IMR-90 (cell line): ENCODE results near the gene SPAM1. TPM values are rescaled to one million over a fixed set of nuclear protein-coding genes. Genes with fewer than 3 reads are reported as not detected.

ENCODE experiments used
- ATAC-seq: fragments of 200-7000 bp; cut with Tn5 transposase; 2 replicates; pipeline ENCODE4 v1.9.1; 2020; ENCODE audit warnings: low read depth, mild to moderate bottlenecking, moderate library complexity
- BruUV-seq: library from RNA; stranded (reverse); fragments of 400-500 nt; replicated peaks from 2 replicates; lab custom pipeline; 2021; lab: Mats Ljungman, UMichigan
- CTCF ChIA-PET: fragments of 300-600 bp; formaldehyde crosslinking; extraction: SDS; loops from one replicate; lab custom pipeline; 2021; ENCODE audit warnings: antibody characterized with exemption; lab: Yijun Ruan, JAX
- POLR2A ChIA-PET: fragments of 300-600 bp; sonication (Branson Sonifier 250); formaldehyde crosslinking; loops from one replicate; lab custom pipeline; 2022; ENCODE audit warnings: antibody characterized with exemption; ENCODE audit not compliant: unreplicated experiment; lab: Charles Lee
- DNase-seq: peaks from one replicate; pipeline ENCODE4 v3.0.0; 2013
- H2AFZ ChIP-seq: replicated peaks from 2 replicates; pipeline ENCODE3; 2013; ENCODE audit warnings: low read length, mild to moderate bottlenecking; ENCODE audit not compliant: poor library complexity
- H2AK5ac ChIP-seq: 2 replicates; pipeline ENCODE4 v1.6.1; 2013; ENCODE audit warnings: low read depth, low read length, inconsistent platforms
- H2AK9ac ChIP-seq: replicated peaks from 2 replicates; pipeline ENCODE3; 2013; ENCODE audit warnings: mild to moderate bottlenecking, low read depth, low read length, moderate library complexity; ENCODE audit not compliant: poor library complexity
- H2BK120ac ChIP-seq: 2 replicates; pipeline ENCODE4 v1.6.1; 2013; ENCODE audit warnings: low read depth, low read length, inconsistent platforms
- H2BK15ac ChIP-seq: 3 replicates; pipeline ENCODE4 v1.6.1; 2013; ENCODE audit warnings: low read depth, low read length, inconsistent platforms
- H2BK20ac ChIP-seq: 2 replicates; pipeline ENCODE4 v1.6.1; 2013; ENCODE audit warnings: low read depth, mild to moderate bottlenecking, inconsistent platforms, low read length, moderate library complexity
- H2BK5ac ChIP-seq: 2 replicates; pipeline ENCODE4 v1.6.1; 2013; ENCODE audit warnings: mild to moderate bottlenecking, low read depth, low read length, inconsistent platforms; ENCODE audit not compliant: poor library complexity, severe bottlenecking
- H3K14ac ChIP-seq: replicated peaks from 2 replicates; pipeline ENCODE4 v1.6.1; 2013; ENCODE audit warnings: low read depth, low read length, inconsistent platforms
- H3K18ac ChIP-seq: 2 replicates; pipeline ENCODE4 v1.6.1; 2013; ENCODE audit warnings: low read depth, low read length, control low read depth
- H3K23ac ChIP-seq: 2 replicates; pipeline ENCODE4 v1.6.1; 2013; ENCODE audit warnings: low read depth, low read length, inconsistent platforms
- H3K27ac ChIP-seq: 2 replicates; pipeline ENCODE4 v1.5.1; 2013; ENCODE audit warnings: mild to moderate bottlenecking, control low read depth, low read length; ENCODE audit not compliant: insufficient read depth
- H3K27me3 ChIP-seq: 2 replicates; pipeline ENCODE4 v1.6.1; 2013; ENCODE audit warnings: low read length; ENCODE audit not compliant: control insufficient read depth, insufficient read depth
- H3K36me3 ChIP-seq: 2 replicates; pipeline ENCODE4 v1.6.1; 2013; ENCODE audit warnings: low read length, mixed read lengths; ENCODE audit not compliant: control insufficient read depth, insufficient read depth
- H3K4ac ChIP-seq: 2 replicates; pipeline ENCODE4 v1.6.1; 2013; ENCODE audit warnings: low read depth, low read length, inconsistent platforms
- H3K4me1 ChIP-seq: 2 replicates; pipeline ENCODE4 v1.6.1; 2013; ENCODE audit warnings: low read length, mixed read lengths; ENCODE audit not compliant: control insufficient read depth, insufficient read depth
- H3K4me2 ChIP-seq: 2 replicates; pipeline ENCODE4 v1.6.1; 2013; ENCODE audit warnings: low read depth, mild to moderate bottlenecking, control low read depth, low read length, moderate library complexity
- H3K4me3 ChIP-seq: 2 replicates; pipeline ENCODE4 v1.5.1; 2013; ENCODE audit warnings: low read depth, mild to moderate bottlenecking, control low read depth, low read length, moderate library complexity; ENCODE audit not compliant: insufficient read depth
- H3K56ac ChIP-seq: 2 replicates; pipeline ENCODE4 v1.6.1; 2013; ENCODE audit warnings: low read length, inconsistent platforms; ENCODE audit not compliant: insufficient read depth; ENCODE audit errors: extremely low read depth
- H3K79me1 ChIP-seq, 2 experiments: 2 replicates each; pipeline ENCODE4 v1.6.1; 2013; ENCODE audit warnings: low read length in 2 of 2, inconsistent platforms in 1 of 2, low read depth in 1 of 2
- H3K9ac ChIP-seq: 2 replicates; pipeline ENCODE4 v1.6.1; 2013; ENCODE audit warnings: low read depth, low read length, control low read depth
- H3K9me1 ChIP-seq: 2 replicates; pipeline ENCODE4 v1.6.1; 2013; ENCODE audit warnings: low read length, inconsistent platforms; ENCODE audit not compliant: insufficient read depth
- H3K9me3 ChIP-seq: 2 replicates; pipeline ENCODE4 v1.6.1; 2013; ENCODE audit warnings: low read length; ENCODE audit not compliant: control insufficient read depth, insufficient read depth
- H4K20me1 ChIP-seq: 2 replicates; pipeline ENCODE4 v1.6.1; 2013; ENCODE audit warnings: low read length, inconsistent platforms; ENCODE audit not compliant: insufficient read depth
- H4K5ac ChIP-seq: 2 replicates; pipeline ENCODE4 v1.6.1; 2013; ENCODE audit warnings: mild to moderate bottlenecking, low read depth, low read length, control low read depth
- H4K8ac ChIP-seq, 2 experiments: 2 replicates each; pipeline ENCODE4 v1.6.1; 2013; ENCODE audit warnings: low read depth in 2 of 2, low read length in 2 of 2, control low read depth in 1 of 2, inconsistent platforms in 1 of 2
- H4K91ac ChIP-seq: 2 replicates; pipeline ENCODE4 v1.6.1; 2013; ENCODE audit warnings: low read depth, low read length, inconsistent platforms; ENCODE audit not compliant: insufficient read depth
- BHLHE40 ChIP-seq: fragments of 150-350 bp; IDR thresholded peaks from 2 replicates; pipeline ENCODE4 v1.6.1; 2016; ENCODE audit warnings: mild to moderate bottlenecking, low read depth, low read length
- CEBPB ChIP-seq: IDR thresholded peaks from 2 replicates; pipeline ENCODE4 v1.6.1; 2012; ENCODE audit warnings: low read depth, low read length, improper control_type of control experiment
- CHD1 ChIP-seq: IDR thresholded peaks from 2 replicates; pipeline ENCODE4 v1.6.1; 2012; ENCODE audit warnings: low read depth, low read length, improper control_type of control experiment
- CTCF ChIP-seq: conservative IDR thresholded peaks from 2 replicates; pipeline ENCODE4 v1.5.1; 2012; ENCODE audit warnings: mild to moderate bottlenecking, low read depth, low read length, improper control_type of control experiment
- FOS ChIP-seq: fragments of 150-350 bp; IDR thresholded peaks from 2 replicates; pipeline ENCODE4 v1.6.1; 2016; ENCODE audit warnings: low read depth, low read length
- MAFK ChIP-seq: IDR thresholded peaks from 2 replicates; pipeline ENCODE4 v1.6.1; 2012; ENCODE audit warnings: low read depth, low read length, improper control_type of control experiment
- MAZ ChIP-seq: IDR thresholded peaks from 2 replicates; pipeline ENCODE4 v1.6.1; 2012; ENCODE audit warnings: low read depth, mild to moderate bottlenecking, low read length, improper control_type of control experiment, moderate library complexity, borderline replicate concordance
- MXI1 ChIP-seq: IDR thresholded peaks from 2 replicates; pipeline ENCODE4 v1.6.1; 2012; ENCODE audit warnings: low read depth, mild to moderate bottlenecking, low read length, moderate library complexity, borderline replicate concordance
- POLR2A ChIP-seq: IDR thresholded peaks from 2 replicates; pipeline ENCODE4 v1.6.1; 2012; ENCODE audit warnings: mild to moderate bottlenecking, low read depth, low read length
- RAD21 ChIP-seq: IDR thresholded peaks from 2 replicates; pipeline ENCODE4 v1.6.1; 2012; ENCODE audit warnings: low read length, improper control_type of control experiment
- RCOR1 ChIP-seq: IDR thresholded peaks from 2 replicates; pipeline ENCODE4 v1.6.1; 2012; ENCODE audit warnings: mild to moderate bottlenecking, low read length, improper control_type of control experiment; ENCODE audit not compliant: insufficient replicate concordance
- RFX5 ChIP-seq: IDR thresholded peaks from 2 replicates; pipeline ENCODE4 v1.8.0; 2012; ENCODE audit warnings: low read depth, mild to moderate bottlenecking, low read length, moderate library complexity
- SMC3 ChIP-seq: fragments of 150-350 bp; IDR thresholded peaks from 2 replicates; pipeline ENCODE4 v1.6.1; 2016; ENCODE audit warnings: low read depth, mild to moderate bottlenecking, antibody characterized with exemption, low read length, moderate library complexity
- WGBS, 2 experiments: methylation state at CpG; one replicate each; pipeline versions ENCODE4 v1.1.5 to v1.1.7; 2013; ENCODE audit warnings: missing lambda C conversion rate in 2 of 2; ENCODE audit not compliant: insufficient read length in 1 of 2; ENCODE audit errors: extremely low coverage in 2 of 2; 5-methylcytosine and 5-hydroxymethylcytosine counted together
- dilution Hi-C: fragments of 300-500 bp; cut with HindIII; formaldehyde crosslinking; loops from one replicate; pipeline ENCODE4 v1.14.3; 2018; ENCODE audit warnings: low sequenced_read_pairs; ENCODE audit not compliant: unreplicated experiment
- in situ Hi-C: fragments of 300-500 bp; cut with MboI; formaldehyde crosslinking; loops from 3 replicates; pipeline ENCODE4 v1.14.3; 2019; ENCODE audit warnings: low sequenced_read_pairs, inconsistent platforms, mixed read lengths
- intact Hi-C: fragments of 100-400 bp; cut with micrococcal nuclease; formaldehyde crosslinking; loops from 2 replicates; pipeline ENCODE4 v1.10.0; 2022
- polyA plus RNA-seq, 3 experiments: library from polyadenylated mRNA; depleted of rRNA; stranded (reverse); fragments of >200 nt; gene quantifications; 2 replicates each; pipeline ENCODE4 v1.2.3, GENCODE V29; 2012; ENCODE audit warnings: low replicate concordance in 1 of 3
- total RNA-seq: library from RNA; depleted of rRNA; stranded (reverse); fragments of >200 nt; gene quantifications from 2 replicates; pipeline ENCODE4 v1.2.3, GENCODE V29; 2012
- TF ChIP-seq, protein P1 (sequence below): fragments of 150-350 bp; IDR thresholded peaks from 2 replicates; pipeline ENCODE4 v1.6.1; 2016; ENCODE audit warnings: low read depth, mild to moderate bottlenecking, low read length, moderate library complexity, borderline replicate concordance
- TF ChIP-seq, protein P2 (sequence below): fragments of 150-350 bp; IDR thresholded peaks from 2 replicates; pipeline ENCODE4 v1.6.1; 2017; ENCODE audit warnings: mild to moderate bottlenecking, antibody characterized with exemption, low read length, low read depth

SPAM1 gene
- total and polyA plus RNA-seq, 2 of the 4 experiments (the other 2 are of a cell fraction), result not detected

DNA sequence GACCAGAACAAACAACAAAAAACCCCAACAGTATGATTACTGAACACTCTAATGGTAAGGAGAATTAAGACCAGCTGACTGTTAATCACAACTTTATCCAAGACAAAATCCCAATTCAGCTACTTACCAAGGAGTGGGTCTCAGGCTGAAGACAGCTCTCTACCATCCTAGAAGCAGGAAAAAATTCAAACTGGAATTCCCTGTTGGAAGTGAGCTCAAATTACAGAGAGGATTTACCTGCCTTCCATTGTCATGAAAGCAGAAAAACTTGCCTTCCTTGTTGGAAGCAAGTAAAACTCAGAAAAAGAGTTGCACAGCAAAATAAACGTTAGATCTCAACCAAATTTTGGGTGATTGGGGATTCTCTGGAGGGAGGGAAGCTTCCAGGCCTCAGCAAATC lies 20.9 kb downstream of the SPAM1 start:
- no peak overlapping the region for H4K8ac ChIP-seq
- no peak overlapping the region for H3K56ac ChIP-seq
- no peaks in the 10 kb centered on the region for H3K36me3 ChIP-seq
- H3K27me3 ChIP-seq, result no peaks in the 10 kb centered on the region
- H4K20me1 ChIP-seq, result no peaks in the 10 kb centered on the region
- WGBS, 2 experiments, result no CpG with 5 or more reads among the region's 1 CpG
- H3K18ac ChIP-seq, result no peak overlapping the region
- H3K79me1 ChIP-seq, result no peaks in the 10 kb centered on the region
- ATAC-seq, result no peak
- H4K91ac ChIP-seq, result no peak overlapping the region
- no peak overlapping the region for H3K4me2 ChIP-seq
- no peak overlapping the region for H3K14ac ChIP-seq
- no peak overlapping the region for H2BK15ac ChIP-seq
- H3K4me1 ChIP-seq, result no peaks in the 10 kb centered on the region
- H2BK20ac ChIP-seq, result no peak overlapping the region
- TF ChIP-seq RAD21, result no peak
- TF ChIP-seq, protein P1, sequence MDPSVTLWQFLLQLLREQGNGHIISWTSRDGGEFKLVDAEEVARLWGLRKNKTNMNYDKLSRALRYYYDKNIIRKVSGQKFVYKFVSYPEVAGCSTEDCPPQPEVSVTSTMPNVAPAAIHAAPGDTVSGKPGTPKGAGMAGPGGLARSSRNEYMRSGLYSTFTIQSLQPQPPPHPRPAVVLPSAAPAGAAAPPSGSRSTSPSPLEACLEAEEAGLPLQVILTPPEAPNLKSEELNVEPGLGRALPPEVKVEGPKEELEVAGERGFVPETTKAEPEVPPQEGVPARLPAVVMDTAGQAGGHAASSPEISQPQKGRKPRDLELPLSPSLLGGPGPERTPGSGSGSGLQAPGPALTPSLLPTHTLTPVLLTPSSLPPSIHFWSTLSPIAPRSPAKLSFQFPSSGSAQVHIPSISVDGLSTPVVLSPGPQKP, result no peak
- TF ChIP-seq CEBPB, result no peak
- TF ChIP-seq, protein P2, sequence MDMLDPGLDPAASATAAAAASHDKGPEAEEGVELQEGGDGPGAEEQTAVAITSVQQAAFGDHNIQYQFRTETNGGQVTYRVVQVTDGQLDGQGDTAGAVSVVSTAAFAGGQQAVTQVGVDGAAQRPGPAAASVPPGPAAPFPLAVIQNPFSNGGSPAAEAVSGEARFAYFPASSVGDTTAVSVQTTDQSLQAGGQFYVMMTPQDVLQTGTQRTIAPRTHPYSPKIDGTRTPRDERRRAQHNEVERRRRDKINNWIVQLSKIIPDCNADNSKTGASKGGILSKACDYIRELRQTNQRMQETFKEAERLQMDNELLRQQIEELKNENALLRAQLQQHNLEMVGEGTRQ, result no peak
- no peak for TF ChIP-seq FOS
- TF ChIP-seq RFX5, result no peak
- no peak for TF ChIP-seq RCOR1
- no peak for TF ChIP-seq MAFK
- no peak for TF ChIP-seq CTCF
- TF ChIP-seq SMC3, result no peak
- no peak for TF ChIP-seq MAZ
- no peak for TF ChIP-seq BHLHE40
- no peak for TF ChIP-seq MXI1
- no peak for TF ChIP-seq POLR2A
- TF ChIP-seq CHD1, result no peak
- no peak overlapping the region for H2BK5ac ChIP-seq
- ChIA-PET CTCF (no interaction called here), POLR2A (no interaction called here)
- H3K9ac ChIP-seq, result no peak overlapping the region
- H3K4ac ChIP-seq, result no peak overlapping the region
- H2AFZ ChIP-seq, result no peak overlapping the region
- H2AK5ac ChIP-seq, result no peak overlapping the region
- intact Hi-C loops (no loop called here), dilution Hi-C loops (no loop called here), in situ Hi-C loops (no loop called here)
- no peak for DNase-seq
- no peak overlapping the region for H2AK9ac ChIP-seq
- no peak overlapping the region for H3K4me3 ChIP-seq
- H4K5ac ChIP-seq, result no peak overlapping the region
- H2BK120ac ChIP-seq, result no peak overlapping the region
- H3K9me3 ChIP-seq, result no peaks in the 10 kb centered on the region
- H3K27ac ChIP-seq, result no peak overlapping the region
- H3K23ac ChIP-seq, result no peak overlapping the region
- no peaks in the 10 kb centered on the region for H3K9me1 ChIP-seq
- no TSS peak for BruUV-seq
